ENCODE data around the gene LIX1L. TPM values are rescaled to one million over a fixed set of nuclear protein-coding genes. Genes with fewer than 3 reads are reported as not detected.

The LIX1L gene
- total RNA-seq, 1 experiment from 2014 or later, result 12.4 TPM

- peak overlapping the region; percentile 74 to 95 for H3K4me3 ChIP-seq (replicated peaks in 1 of 2; ENCODE audit: low read depth in 1 of 2, low read length in 2 of 2)
- ChIA-PET RAD21 (ENCODE audit: low non-redundant PET in 1 of 2, low total read pairs in 2 of 2, uncharacterized antibody in 2 of 2, unreplicated experiment in 2 of 2) (interaction anchor here in 1 of 2 experiments (0.7 to 1.0 kb wide), 2 partner anchors 27 to 74 kb away, joined by 3 to 4 read pairs; partner anchors contain the start of gene NUDT17), CTCF (interaction anchor here (1.0 to 1.3 kb wide), 3 partner anchors 8 to 27 kb away, joined by 4 to 7 read pairs (median 5); partner anchors contain the start of genes ITGA10 and RBM8A), POLR2A (interaction anchor here (0.8 to 1.9 kb wide), 3 partner anchors 8 to 61 kb away, joined by 5 to 9 read pairs (median 7); partner anchors contain the start of genes PIAS3 and RBM8A)
- H3K9me2 ChIP-seq (ENCODE audit: insufficient read depth), result no peaks in the 10 kb centered on the region
- intact Hi-C loops (cut with micrococcal nuclease), result loop anchor here (5.0 kb wide), 1 partner anchor 43 kb away; the partner anchor contains the start of genes ANKRD34A and POLR3GL
- H3K27me3 ChIP-seq (ENCODE audit: insufficient read depth, low read length), result no peaks in the 10 kb centered on the region
- peaks cover 9 to 25% of the 10 kb centered on the region in 2 experiments; a peak in 3 of 4 replicates for H3K4me1 ChIP-seq (ENCODE audit: control insufficient read depth in 1 of 2, insufficient read depth in 2 of 2, low read length in 2 of 2)
- H3K79me2 ChIP-seq (ENCODE audit: insufficient read depth, low read length), result no peaks in the 10 kb centered on the region; the same call in 1 of the 2 replicates
- H3K4me2 ChIP-seq (ENCODE audit: low read length), result peak overlapping the region; percentile 82
- TF ChIP-seq CBX3 (IDR thresholded peaks at IDR 0.05; ENCODE audit: low read depth), result no peak
- TF ChIP-seq ZFX (IDR thresholded peaks at IDR 0.05), result 0 out of 2 replicates have a peak, but pooled peaks have one; percentile 1
- peak; percentile 58 for TF ChIP-seq SIN3A (IDR thresholded peaks at IDR 0.05; ENCODE audit: low read depth)
- BruUV-seq (replicated peaks), result TSS peak; percentile 43
- no peaks in the 10 kb centered on the region for H4K20me1 ChIP-seq (ENCODE audit: insufficient read depth)
- H3K9ac ChIP-seq (ENCODE audit: low read length), result peak overlapping the region; percentile 78
- H3K9me3 ChIP-seq (ENCODE audit: control insufficient read depth in 1 of 2, insufficient read depth in 1 of 2, low read depth in 1 of 2, low read length in 2 of 2), result no peaks in the 10 kb centered on the region
- peak; percentile 89 for ATAC-seq
- no peak overlapping the region for H2AFZ ChIP-seq (ENCODE audit: low read depth, low read length, poor library complexity, severe bottlenecking)
- peaks cover 0 to 7% of the 10 kb centered on the region in 2 experiments; a peak in 1 of 4 replicates for H3K36me3 ChIP-seq (ENCODE audit: control insufficient read depth in 1 of 2, insufficient read depth in 2 of 2, low read length in 2 of 2)
- peak overlapping the region; percentile 62 for H3K27ac ChIP-seq (ENCODE audit: low read depth, low read length)
- DNase-seq (ENCODE audit: low read depth, low spot score), result peak; percentile 29
Measured at GRCh38 chr1:145918992-145919939, 38.6 kb downstream of the LIX1L start.

GRCh38 chr1:145918144-145918991, 39.4 kb downstream of the LIX1L start, which contains the start of gene PEX11B:
PEX11B (minus strand) TSS chr1:145918717; CDS start chr1:145918688, 29 bp downstream.
- ChIA-PET POLR2A (interaction anchor here (0.8 to 1.9 kb wide), 3 partner anchors 9 to 60 kb away, joined by 5 to 9 read pairs (median 7); partner anchors contain the start of genes PIAS3 and RBM8A), RAD21 (ENCODE audit: low non-redundant PET in 1 of 2, low total read pairs in 2 of 2, uncharacterized antibody in 2 of 2, unreplicated experiment in 2 of 2) (no interaction called here), CTCF (interaction anchor here (1.0 to 1.3 kb wide), 3 partner anchors 9 to 26 kb away, joined by 4 to 7 read pairs (median 5); partner anchors contain the start of genes ITGA10 and RBM8A)
- peak within 1 kb of the TSS; percentile 78 for H3K9ac ChIP-seq (ENCODE audit: low read length)
- intact Hi-C loops (cut with micrococcal nuclease), result loop anchor here (5.0 kb wide), 1 partner anchor 44 kb away; the partner anchor contains the start of genes ANKRD34A and POLR3GL
- H3K4me3 ChIP-seq (replicated peaks in 1 of 2; ENCODE audit: low read depth in 1 of 2, low read length in 2 of 2), result peak within 1 kb of the TSS; percentile 74 to 95
- ATAC-seq (peak; percentile 84), DNase-seq (ENCODE audit: low read depth, low spot score) (peak; percentile 75)
- H3K79me2 ChIP-seq (ENCODE audit: insufficient read depth, low read length), result no peaks in the 10 kb centered on the region; the same call in 1 of the 2 replicates
- H3K9me3 ChIP-seq (ENCODE audit: control insufficient read depth in 1 of 2, insufficient read depth in 1 of 2, low read depth in 1 of 2, low read length in 2 of 2), result no peaks in the 10 kb centered on the region
- peaks cover 0 to 9% of the 10 kb centered on the region in 2 experiments; a peak in 1 of 4 replicates for H3K36me3 ChIP-seq (ENCODE audit: control insufficient read depth in 1 of 2, insufficient read depth in 2 of 2, low read length in 2 of 2)
- no peaks in the 10 kb centered on the region for H4K20me1 ChIP-seq (ENCODE audit: insufficient read depth)
- H2AFZ ChIP-seq (ENCODE audit: low read depth, low read length, poor library complexity, severe bottlenecking), result no peak within 1 kb of the TSS
- H3K9me2 ChIP-seq (ENCODE audit: insufficient read depth), result no peaks in the 10 kb centered on the region
- no TSS peak for BruUV-seq (replicated peaks)
- peak within 1 kb of the TSS; percentile 82 for H3K4me2 ChIP-seq (ENCODE audit: low read length)
- H3K27ac ChIP-seq (ENCODE audit: low read depth, low read length), result peak within 1 kb of the TSS; percentile 62
- H3K27me3 ChIP-seq (ENCODE audit: insufficient read depth, low read length), result no peaks in the 10 kb centered on the region
- H3K4me1 ChIP-seq (ENCODE audit: control insufficient read depth in 1 of 2, insufficient read depth in 2 of 2, low read length in 2 of 2), result peaks cover 9 to 25% of the 10 kb centered on the region in 2 experiments; a peak in 3 of 4 replicates
- TF ChIP-seq EZH2phosphoT487 (IDR thresholded peaks at IDR 0.05; ENCODE audit: borderline replicate concordance), result no peak
- peak; percentile 72; the same call in 1 of the 2 replicates for TF ChIP-seq SIN3A (IDR thresholded peaks at IDR 0.05; ENCODE audit: low read depth)
- peak; percentile 91 for TF ChIP-seq SP1 (IDR thresholded peaks at IDR 0.05; ENCODE audit: low read depth)
- TF ChIP-seq FOSL1 (IDR thresholded peaks at IDR 0.05; ENCODE audit: low read depth), result no peak
- peak; percentile 87 for TF ChIP-seq ZBTB33 (IDR thresholded peaks at IDR 0.05; ENCODE audit: extremely low read depth, insufficient replicate concordance, low read length)
- TF ChIP-seq CTCF (IDR thresholded peaks at IDR 0.05 in 2 of 3, conservative IDR thresholded peaks at IDR 0.05 in 1 of 3; ENCODE audit: borderline replicate concordance in 1 of 3, insufficient read depth in 1 of 3, low read depth in 2 of 3, low read length in 2 of 3), result no peak
- TF ChIP-seq CBX3 (IDR thresholded peaks at IDR 0.05; ENCODE audit: low read depth), result no peak
- no peak for TF ChIP-seq SRF (IDR thresholded peaks at IDR 0.05; ENCODE audit: low read depth)
- TF ChIP-seq ELF1 (IDR thresholded peaks at IDR 0.05; ENCODE audit: borderline replicate concordance, low read depth), result peak; percentile 52; the same call in 1 of the 2 replicates

Measured in HCT116 (cell line).